Fibroblast of peridontal ligament (primary cell): ENCODE data around the gene DNAJC16.

Experiments used
- DNase-seq: peaks from one replicate; pipeline ENCODE4 v3.0.0-alpha.2; 2010; ENCODE audit errors: extremely low read depth

Gene DNAJC16

GRCh38 chr1:15540186-15540585 lies 13.5 kb downstream of the DNAJC16 start:
- DNase-seq = peak; percentile 32

GRCh38 chr1:15541231-15541792 lies 14.7 kb downstream of the DNAJC16 start:
- no peak for DNase-seq

- DNase-seq = no peak
Observed at GRCh38 chr1:15542388-15543250, 16.0 kb downstream of the DNAJC16 start.

- no peak for DNase-seq
Observed at GRCh38 chr1:15543251-15543588, 16.6 kb downstream of the DNAJC16 start.

GRCh38 chr1:15543589-15544568 lies 17.2 kb downstream of the DNAJC16 start:
- peak; percentile 12 for DNase-seq

- DNase-seq = no peak
Observed at GRCh38 chr1:15546641-15547040, 20.0 kb downstream of the DNAJC16 start.

GRCh38 chr1:15550573-15550972 lies 23.9 kb downstream of the DNAJC16 start:
- no peak for DNase-seq

GRCh38 chr1:15557008-15557407 lies 30.4 kb downstream of the DNAJC16 start:
- DNase-seq = no peak

GRCh38 chr1:15557594-15557993 lies 30.9 kb downstream of the DNAJC16 start:
- no peak for DNase-seq

- DNase-seq = no peak
Observed at GRCh38 chr1:15558516-15558915, 31.9 kb downstream of the DNAJC16 start.

- DNase-seq = no peak
Observed at GRCh38 chr1:15559189-15559810, 32.7 kb downstream of the DNAJC16 start.

GRCh38 chr1:15568387-15569073 lies 41.9 kb downstream of the DNAJC16 start:
- DNase-seq = no peak

- no peak for DNase-seq
Observed at GRCh38 chr1:15570861-15571260, 44.2 kb downstream of the DNAJC16 start.

- DNase-seq = no peak
Observed at GRCh38 chr1:15571266-15571665, 44.6 kb downstream of the DNAJC16 start.

- DNase-seq = no peak
Observed at GRCh38 chr1:15573477-15573876, 46.8 kb downstream of the DNAJC16 start.

GRCh38 chr1:15574741-15575140 lies 48.1 kb downstream of the DNAJC16 start:
- no peak for DNase-seq

- DNase-seq = no peak
Observed at GRCh38 chr1:15575549-15576150, 49.0 kb downstream of the DNAJC16 start.

- no peak for DNase-seq
Observed at GRCh38 chr1:15577691-15578090, 51.0 kb downstream of the DNAJC16 start.

GRCh38 chr1:15578921-15579682 lies 52.5 kb downstream of the DNAJC16 start:
- DNase-seq = no peak

- no peak for DNase-seq
Observed at GRCh38 chr1:15579683-15580047, 53.0 kb downstream of the DNAJC16 start.
